ENCODE data around the gene CCDC7. TPM values are rescaled to one million over a fixed set of nuclear protein-coding genes. Genes with fewer than 3 reads are reported as not detected.
"Not testable (repeated sequence)": the region's sequence is repeated elsewhere in the genome, so short reads cannot be mapped to it uniquely, and the experiment has no call there.

Gene CCDC7
- total RNA-seq, 1 donor, result 136 TPM

DNA sequence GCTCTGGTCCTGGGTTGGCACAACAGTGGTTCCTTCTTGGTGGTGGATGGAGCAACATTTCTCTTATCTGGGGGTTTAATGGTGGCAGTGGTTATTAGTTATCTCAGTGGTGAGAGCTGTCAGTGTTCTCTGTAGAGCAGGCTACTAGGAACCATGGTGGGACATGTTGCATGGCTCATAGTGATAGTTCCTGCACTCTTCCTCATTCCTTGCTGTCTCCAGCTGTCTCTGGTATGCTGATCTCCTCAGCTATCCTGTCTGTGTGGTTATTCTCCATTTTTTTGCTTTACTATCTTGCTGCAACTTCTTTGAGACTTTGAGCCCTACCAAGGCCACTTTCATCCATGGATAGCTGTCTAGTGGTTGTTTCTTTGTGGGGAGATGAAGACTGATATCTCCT is 44.0 kb downstream of the CCDC7 start:
- Histone ChIP-seq H3K4me3 (ENCODE audit: low read length) (no peak overlapping the region), H3K4me1 (ENCODE audit: insufficient read depth, low read length) (no peaks in the 10 kb centered on the region), H3K9me3 (ENCODE audit: low read depth, low read length) (no peaks in the 10 kb centered on the region), H3K27me3 (ENCODE audit: insufficient read depth, low read length) (no peaks in the 10 kb centered on the region)

DNA sequence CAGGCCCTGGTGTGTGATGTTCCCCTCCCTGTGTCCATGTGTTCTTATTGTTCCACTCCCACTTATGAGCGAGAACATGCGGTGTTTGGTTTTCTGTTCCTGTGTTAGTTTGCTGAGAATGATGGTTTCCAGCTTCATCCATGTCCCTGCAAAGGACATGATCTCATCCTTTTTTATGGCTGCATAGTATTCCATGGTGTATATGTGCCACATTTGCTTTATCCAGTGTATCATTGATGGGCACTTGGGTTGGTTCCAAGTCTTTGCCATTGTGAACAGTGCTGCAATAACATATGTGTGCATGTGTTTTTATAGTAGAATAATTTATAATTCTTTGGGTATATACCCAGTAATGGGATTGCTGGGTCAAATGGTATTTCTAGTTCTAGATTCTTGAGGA is 48.6 kb downstream of the CCDC7 start:
- not testable (repeated sequence) for H3K4me3 ChIP-seq (ENCODE audit: low read length); H3K27me3 ChIP-seq (ENCODE audit: insufficient read depth, low read length); H3K4me1 ChIP-seq (ENCODE audit: insufficient read depth, low read length); H3K9me3 ChIP-seq (ENCODE audit: low read depth, low read length)

DNA sequence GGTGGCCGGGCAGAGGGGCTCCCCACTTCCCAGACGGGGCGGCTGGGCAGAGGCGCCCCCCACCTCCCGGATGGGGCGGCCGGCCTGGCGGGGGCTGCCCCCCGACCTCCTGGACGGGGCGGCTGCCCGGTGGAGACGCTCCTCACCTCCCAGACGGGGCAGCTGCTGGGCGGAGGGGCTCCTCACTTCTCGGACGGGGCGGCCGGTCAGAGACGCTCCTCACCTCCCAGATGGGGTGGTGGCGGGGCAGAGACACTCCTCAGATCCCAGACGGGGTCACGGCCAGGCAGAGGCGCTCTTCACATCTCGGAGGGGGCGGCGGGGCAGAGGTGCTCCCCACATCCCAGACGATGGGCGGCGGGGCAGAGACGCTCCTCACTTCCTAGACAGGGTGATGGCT is 54.2 kb downstream of the CCDC7 start:
- not testable (repeated sequence) for H3K9me3 ChIP-seq (ENCODE audit: low read depth, low read length); H3K27me3 ChIP-seq (ENCODE audit: insufficient read depth, low read length); H3K4me3 ChIP-seq (ENCODE audit: low read length); H3K4me1 ChIP-seq (ENCODE audit: insufficient read depth, low read length)

DNA sequence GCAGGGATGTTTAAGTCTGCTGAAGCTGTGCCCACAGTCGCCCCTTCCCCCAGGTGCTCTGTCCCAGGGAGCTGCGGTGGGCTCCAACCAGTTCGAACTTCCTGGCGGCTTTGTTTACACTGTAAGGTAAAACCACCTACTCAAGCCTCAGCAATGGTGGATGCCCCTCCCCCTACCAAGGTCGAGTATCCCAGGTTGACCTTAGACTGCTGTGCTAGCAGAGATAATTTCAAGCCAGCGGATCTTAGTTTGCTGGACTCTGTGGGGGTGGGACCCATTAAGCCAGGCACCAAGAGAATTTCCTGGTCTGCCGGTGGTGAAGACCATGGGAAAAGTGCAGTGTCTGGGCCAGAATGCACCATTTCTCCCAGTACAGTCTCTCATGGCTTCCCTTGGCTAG is 56.0 kb downstream of the CCDC7 start:
- H3K9me3 ChIP-seq (ENCODE audit: low read depth, low read length), result no peaks in the 10 kb centered on the region
- no peaks in the 10 kb centered on the region for H3K4me1 ChIP-seq (ENCODE audit: insufficient read depth, low read length)
- no peaks in the 10 kb centered on the region for H3K27me3 ChIP-seq (ENCODE audit: insufficient read depth, low read length)
- H3K4me3 ChIP-seq (ENCODE audit: low read length), result no peak overlapping the region

DNA sequence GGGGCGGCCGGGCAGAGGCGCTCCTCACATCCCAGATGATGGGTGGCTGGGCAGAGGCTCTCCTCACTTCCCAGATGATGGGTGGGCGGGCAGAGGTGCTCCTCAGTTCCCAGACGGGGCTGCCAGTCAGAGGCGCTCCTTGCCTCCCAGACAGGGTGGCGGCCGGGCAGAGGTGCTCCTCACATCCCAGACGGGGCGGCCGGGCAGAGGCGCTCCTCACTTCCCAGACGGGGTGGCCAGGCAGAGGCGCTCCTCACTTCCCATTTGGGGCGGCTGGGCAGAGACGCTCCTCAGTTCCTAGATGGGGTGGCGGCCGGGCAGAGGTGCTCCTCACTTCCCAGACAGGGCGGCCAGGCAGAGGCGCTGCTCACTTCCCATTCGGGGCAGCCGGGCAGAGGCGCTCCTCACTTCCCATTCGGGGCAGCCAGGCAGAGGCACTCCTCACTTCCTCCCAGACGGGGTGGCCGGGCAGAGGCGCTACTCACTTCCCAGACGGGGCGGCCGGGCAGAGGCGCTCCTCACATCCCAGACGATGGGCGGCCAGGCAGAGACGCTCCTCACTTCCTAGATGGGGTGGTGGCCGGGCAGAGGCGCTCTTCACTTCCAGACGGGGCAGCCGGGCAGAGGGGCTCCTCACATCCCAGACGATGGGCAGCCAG is 60.0 kb downstream of the CCDC7 start:
- H3K9me3 ChIP-seq (ENCODE audit: low read depth, low read length), result not testable (repeated sequence)

DNA sequence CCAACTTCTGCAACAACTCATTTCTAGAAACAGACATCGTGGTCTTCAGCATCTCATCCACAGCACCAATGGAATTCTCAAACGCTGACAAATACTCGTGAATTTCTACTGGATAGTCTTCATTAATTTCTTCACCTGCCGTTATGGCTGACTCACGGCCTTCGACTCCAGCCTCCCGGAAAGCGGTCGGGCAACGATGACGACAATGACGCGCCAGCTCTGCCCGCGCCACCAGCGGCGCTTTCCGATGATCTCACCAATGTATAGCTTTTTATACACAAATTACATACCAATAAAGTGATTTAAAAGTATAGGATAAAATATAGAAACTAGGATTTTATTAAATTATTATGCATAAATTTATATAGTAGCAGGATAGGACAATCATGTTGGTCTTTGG is 65.7 kb downstream of the CCDC7 start:
- no peaks in the 10 kb centered on the region for H3K4me1 ChIP-seq (ENCODE audit: insufficient read depth, low read length)
- no peak overlapping the region for H3K4me3 ChIP-seq (ENCODE audit: low read length)
- no peaks in the 10 kb centered on the region for H3K9me3 ChIP-seq (ENCODE audit: low read depth, low read length)
- no peaks in the 10 kb centered on the region for H3K27me3 ChIP-seq (ENCODE audit: insufficient read depth, low read length)

More for the DNA sequence above, 60.0 kb downstream of the CCDC7 start:
- H3K4me1 ChIP-seq (ENCODE audit: insufficient read depth, low read length); H3K4me3 ChIP-seq (ENCODE audit: low read length); H3K27me3 ChIP-seq (ENCODE audit: insufficient read depth, low read length): not testable (repeated sequence)

DNA sequence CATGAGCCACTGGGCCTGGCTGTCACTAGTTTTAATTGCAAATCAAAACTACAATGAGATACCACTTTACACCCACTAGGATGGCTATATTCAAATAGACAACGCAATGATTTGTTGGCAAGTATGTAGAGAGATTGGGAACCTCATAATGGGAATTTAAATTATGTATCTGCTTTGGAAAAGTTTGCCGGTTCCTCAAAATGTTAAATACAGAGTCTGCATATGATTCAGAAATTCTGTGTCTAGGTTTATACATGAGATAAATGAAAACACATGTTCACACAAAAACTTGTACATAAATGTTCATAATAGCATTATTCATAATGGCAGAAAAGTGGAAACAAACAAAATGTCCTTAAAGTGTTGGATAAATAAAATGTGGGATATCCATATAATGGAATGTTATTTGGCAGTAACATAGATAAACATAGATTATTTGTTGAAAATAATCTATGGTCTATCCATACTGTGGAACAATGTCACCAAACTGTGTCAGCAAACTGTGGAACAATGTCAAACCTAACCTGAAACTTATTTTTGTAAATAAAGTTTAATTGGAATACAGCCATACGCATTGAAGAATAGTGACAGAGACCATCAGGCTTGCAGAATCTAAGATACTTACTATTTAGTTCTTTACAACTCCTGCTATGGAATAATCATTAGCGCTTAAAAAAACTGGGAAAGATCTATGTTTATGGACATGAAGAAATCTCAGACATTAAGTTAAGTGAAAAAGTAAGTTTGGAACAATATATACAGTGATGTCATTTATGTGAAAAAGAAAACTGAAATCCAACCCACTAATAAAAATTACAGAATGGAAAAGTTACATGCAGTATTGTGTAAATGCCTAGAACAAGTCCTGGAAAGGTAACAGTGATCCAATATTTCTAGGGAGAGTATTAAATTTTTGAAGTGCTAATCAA is 70.9 kb downstream of the CCDC7 start:
- Histone ChIP-seq H3K4me1 (ENCODE audit: insufficient read depth, low read length) (no peaks in the 10 kb centered on the region), H3K4me3 (ENCODE audit: low read length) (no peak overlapping the region), H3K9me3 (ENCODE audit: low read depth, low read length) (peaks cover 12% of the 10 kb centered on the region)

DNA sequence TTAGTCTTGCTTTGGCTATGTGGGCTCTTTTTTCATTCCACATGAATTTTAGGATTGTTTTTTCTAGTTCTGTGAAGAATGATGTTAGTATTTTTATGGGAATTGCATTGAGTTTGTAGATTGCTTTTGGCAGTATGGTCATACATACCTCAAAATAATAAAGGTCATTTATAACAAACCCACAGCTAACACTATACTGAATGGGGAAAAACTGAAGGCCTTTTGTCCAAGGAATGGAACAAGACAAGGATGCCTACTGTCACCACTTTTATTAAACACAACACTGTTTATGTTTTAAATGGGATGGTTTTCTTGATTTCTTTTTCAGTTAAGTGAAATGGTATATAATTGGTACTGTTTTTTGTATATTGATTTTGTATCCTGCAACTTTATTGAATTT is 84.3 kb downstream of the CCDC7 start:
- H3K4me1 ChIP-seq (ENCODE audit: insufficient read depth, low read length), result no peaks in the 10 kb centered on the region
- H3K9me3 ChIP-seq (ENCODE audit: low read depth, low read length), result peaks cover 17% of the 10 kb centered on the region
- no peak overlapping the region for H3K4me3 ChIP-seq (ENCODE audit: low read length)
- H3K27me3 ChIP-seq (ENCODE audit: insufficient read depth, low read length), result no peaks in the 10 kb centered on the region

More for the DNA sequence above, 70.9 kb downstream of the CCDC7 start:
- no peaks in the 10 kb centered on the region for H3K27me3 ChIP-seq (ENCODE audit: insufficient read depth, low read length)

DNA sequence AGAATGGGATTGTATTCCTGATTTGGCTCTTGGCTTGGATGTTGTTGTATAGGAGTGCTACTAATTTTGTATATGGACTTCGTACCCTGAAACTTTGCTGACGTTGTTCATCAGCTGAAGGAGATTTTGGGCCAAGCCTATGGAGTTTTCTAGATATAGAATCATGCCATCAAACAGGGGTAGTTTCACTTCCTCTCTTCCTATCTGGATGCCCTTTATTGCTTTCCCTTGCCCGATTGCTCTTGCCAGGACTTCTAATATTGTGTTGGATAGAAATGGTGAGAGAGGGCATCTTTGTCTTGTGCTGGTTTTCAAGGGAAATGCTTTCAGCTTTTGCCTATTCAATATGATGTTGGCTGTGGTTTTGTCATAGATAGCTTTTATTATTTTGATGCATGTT is 92.3 kb downstream of the CCDC7 start:
- no peaks in the 10 kb centered on the region for H3K4me1 ChIP-seq (ENCODE audit: insufficient read depth, low read length)
- H3K27me3 ChIP-seq (ENCODE audit: insufficient read depth, low read length), result no peaks in the 10 kb centered on the region
- H3K4me3 ChIP-seq (ENCODE audit: low read length), result no peak overlapping the region
- H3K9me3 ChIP-seq (ENCODE audit: low read depth, low read length), result peaks cover 16% of the 10 kb centered on the region

DNA sequence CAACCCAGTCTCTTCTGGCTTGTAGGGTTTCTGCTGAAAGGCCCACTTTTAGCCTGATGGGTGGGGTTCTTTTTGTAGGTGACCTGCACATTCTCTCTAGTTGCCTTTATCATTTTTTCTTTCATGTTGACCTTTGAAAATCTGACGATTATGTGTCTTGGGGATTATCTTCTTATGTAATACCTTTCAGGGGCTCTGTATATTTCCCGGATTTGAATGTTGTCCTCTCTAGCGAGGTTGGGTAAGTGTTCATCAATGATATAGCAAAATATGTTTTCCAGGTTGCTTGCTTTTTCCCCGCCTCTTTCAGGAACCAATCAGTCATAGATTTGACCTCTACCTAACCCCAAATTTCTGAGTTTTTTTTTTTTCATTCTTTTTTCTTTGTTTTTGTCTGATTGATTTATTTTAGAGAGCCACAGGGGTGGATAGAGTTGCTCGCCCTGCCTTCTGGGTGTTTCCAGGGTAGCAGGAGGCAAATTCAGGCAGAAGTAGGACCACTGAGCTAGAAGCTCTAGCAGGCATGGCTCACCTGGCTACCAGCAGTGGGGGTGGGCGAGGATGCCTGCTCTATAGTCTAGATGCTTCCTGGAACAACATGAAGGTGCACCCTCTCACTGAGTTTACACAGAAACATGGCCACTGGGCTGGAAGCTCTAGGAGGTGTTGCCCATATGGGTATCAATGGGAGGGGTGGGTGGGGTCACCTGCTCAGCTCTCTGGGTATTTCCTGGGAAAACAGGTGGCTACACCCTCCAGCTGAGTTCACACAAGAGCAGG is 94.9 kb downstream of the CCDC7 start:
- Histone ChIP-seq H3K4me1 (ENCODE audit: insufficient read depth, low read length) (no peaks in the 10 kb centered on the region), H3K4me3 (ENCODE audit: low read length) (no peak overlapping the region), H3K27me3 (ENCODE audit: insufficient read depth, low read length) (no peaks in the 10 kb centered on the region), H3K9me3 (ENCODE audit: low read depth, low read length) (no peaks in the 10 kb centered on the region)

DNA sequence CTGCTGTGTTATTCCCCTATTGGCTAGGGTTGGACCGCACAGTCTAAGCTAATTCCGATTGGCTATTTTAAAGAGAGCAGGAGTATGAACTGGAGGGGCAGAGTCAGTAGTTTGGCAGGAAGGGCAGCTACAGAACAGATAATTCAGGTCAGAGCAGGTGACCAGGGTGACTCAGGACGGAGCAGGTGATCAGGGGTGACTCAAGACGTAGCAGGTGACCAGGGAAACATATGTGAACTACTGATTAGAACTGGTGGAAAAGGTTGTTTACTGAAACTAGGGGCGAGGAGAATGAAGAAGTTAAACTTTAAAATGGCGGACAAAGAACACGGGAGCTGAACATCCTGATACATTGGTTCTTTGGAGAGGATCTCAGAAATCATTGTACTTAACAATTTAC is 102.3 kb downstream of the CCDC7 start:
- Histone ChIP-seq H3K9me3 (ENCODE audit: low read depth, low read length) (no peaks in the 10 kb centered on the region), H3K27me3 (ENCODE audit: insufficient read depth, low read length) (no peaks in the 10 kb centered on the region), H3K4me3 (ENCODE audit: low read length) (no peak overlapping the region), H3K4me1 (ENCODE audit: insufficient read depth, low read length) (no peaks in the 10 kb centered on the region)

DNA sequence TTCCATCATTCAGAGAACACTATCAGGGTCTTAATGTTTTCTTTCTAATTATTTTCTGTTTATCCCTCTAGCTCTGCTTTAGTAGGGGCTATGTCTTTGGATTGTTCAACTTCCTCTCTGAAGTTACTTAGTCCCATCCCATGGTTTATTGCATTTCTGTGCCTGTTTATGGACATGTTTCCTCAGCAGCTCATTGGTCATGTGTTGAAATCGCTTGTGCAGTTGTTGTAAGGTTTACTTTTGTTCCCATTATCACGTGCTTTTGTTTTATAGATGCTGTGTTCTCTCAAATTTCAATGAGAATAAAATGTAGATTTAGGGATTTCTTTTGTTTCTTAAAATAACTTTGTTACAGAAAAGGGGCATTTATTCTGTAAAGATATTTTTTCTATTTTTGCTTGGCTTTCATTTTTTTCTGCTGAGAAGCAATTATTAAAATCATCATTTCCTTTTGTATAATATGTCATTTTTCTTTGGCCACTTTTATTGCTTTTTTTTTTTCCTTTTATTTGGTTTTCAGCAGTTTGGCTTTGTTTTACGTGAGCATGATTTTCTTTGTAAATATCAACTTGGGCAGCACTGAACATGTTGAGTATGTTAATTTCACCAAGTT is 110.9 kb downstream of the CCDC7 start:
- Histone ChIP-seq H3K4me1 (ENCODE audit: insufficient read depth, low read length) (no peaks in the 10 kb centered on the region), H3K27me3 (ENCODE audit: insufficient read depth, low read length) (no peaks in the 10 kb centered on the region), H3K4me3 (ENCODE audit: low read length) (no peak overlapping the region), H3K9me3 (ENCODE audit: low read depth, low read length) (no peaks in the 10 kb centered on the region)

DNA sequence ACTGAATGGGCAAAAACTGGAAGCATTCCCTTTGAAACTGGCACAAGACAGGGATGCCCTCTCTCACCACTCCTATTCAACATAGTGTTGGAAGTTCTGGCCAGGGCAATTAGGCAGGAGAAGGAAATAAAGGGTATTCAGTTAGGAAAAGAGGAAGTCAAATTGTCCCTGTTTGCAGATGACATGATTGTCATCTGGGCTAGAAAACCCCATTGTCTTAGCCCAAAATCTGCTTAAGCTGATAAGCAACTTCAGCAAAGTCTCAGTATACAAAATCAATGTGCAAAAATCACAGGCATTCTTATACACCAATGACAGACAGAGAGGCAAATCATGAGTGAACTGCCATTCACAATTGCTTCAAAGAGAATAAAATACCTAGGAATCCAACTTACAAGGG is 116.8 kb downstream of the CCDC7 start:
- H3K4me3 ChIP-seq (ENCODE audit: low read length); H3K27me3 ChIP-seq (ENCODE audit: insufficient read depth, low read length); H3K4me1 ChIP-seq (ENCODE audit: insufficient read depth, low read length); H3K9me3 ChIP-seq (ENCODE audit: low read depth, low read length): not testable (repeated sequence)

DNA sequence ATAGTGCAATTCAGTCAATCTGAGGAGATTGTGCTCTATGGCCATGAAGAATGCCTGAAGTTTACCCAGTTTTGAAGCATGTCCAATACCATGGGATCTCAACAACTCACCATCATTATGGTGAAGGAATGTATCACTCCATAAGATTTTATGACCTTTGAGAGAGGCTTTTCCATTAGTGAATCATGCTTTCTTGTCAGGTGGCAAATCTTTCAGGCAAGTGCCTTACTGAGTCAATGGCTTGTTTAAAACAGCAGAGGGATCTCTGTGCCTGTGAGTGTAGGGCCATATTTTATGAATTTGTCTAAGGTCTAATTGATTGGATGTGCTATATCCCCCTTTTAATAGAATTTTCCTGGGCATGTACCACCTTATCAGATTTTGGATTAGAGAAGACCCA is 131.5 kb downstream of the CCDC7 start:
- no peak overlapping the region for H3K4me3 ChIP-seq (ENCODE audit: low read length)
- no peaks in the 10 kb centered on the region for H3K9me3 ChIP-seq (ENCODE audit: low read depth, low read length)
- H3K27me3 ChIP-seq (ENCODE audit: insufficient read depth, low read length), result no peaks in the 10 kb centered on the region
- no peaks in the 10 kb centered on the region for H3K4me1 ChIP-seq (ENCODE audit: insufficient read depth, low read length)

DNA sequence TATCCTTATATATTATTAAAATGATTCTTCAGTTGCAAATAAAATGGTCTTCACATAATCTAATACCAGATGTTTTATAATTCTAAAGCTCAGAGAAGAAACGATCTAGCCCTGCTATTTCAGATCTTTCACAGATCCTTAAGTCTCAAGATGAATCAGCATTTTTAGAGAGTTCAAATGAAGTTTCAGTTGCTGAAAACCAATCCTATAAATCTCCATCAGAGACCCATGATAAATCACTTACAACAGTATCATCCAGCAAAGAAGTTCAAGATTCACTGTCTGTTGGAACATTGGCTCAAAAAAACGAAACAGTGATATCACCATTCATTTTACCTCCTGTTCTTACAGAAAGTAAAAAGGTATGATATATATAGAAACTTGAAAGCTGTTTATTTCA is 137.0 kb downstream of the CCDC7 start:
- H3K9me3 ChIP-seq (ENCODE audit: low read depth, low read length), result no peaks in the 10 kb centered on the region
- no peaks in the 10 kb centered on the region for H3K27me3 ChIP-seq (ENCODE audit: insufficient read depth, low read length)
- no peak overlapping the region for H3K4me3 ChIP-seq (ENCODE audit: low read length)
- no peaks in the 10 kb centered on the region for H3K4me1 ChIP-seq (ENCODE audit: insufficient read depth, low read length)
